ENCODE results near the gene C1orf21. TPM values are rescaled to one million over a fixed set of nuclear protein-coding genes. Genes with fewer than 3 reads are reported as not detected.

Gene C1orf21
- total RNA-seq, 1 experiment from 2014 or later: 0.15 TPM

DNA sequence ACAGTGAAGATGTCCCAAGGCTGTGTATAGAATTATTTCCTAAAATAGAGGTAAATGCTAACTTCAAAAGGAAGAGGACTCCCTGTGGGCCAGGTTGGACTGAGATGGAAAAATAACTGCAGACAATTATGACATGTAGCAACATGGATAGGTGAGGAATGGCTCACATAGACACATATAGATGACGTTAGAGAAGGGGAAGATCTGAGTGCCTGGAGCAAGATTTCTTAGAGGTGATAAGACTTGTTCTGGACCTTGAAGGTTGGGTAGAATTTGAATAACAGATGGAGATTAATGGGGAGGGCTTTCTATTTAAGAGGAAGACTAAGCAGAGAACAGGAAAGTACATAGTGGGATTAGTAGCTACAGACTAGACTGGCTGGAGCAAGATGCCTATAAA, 76.9 kb downstream of the C1orf21 start:
- DNase-seq (ENCODE audit: low read depth, low spot score) (no peak), ATAC-seq (no peak)
- intact Hi-C loops (cut with micrococcal nuclease; ENCODE audit: unreplicated experiment) (no loop called here), in situ Hi-C loops (cut with HindIII; ENCODE audit: low pct_unique_long_range_greater_than_20kb, low sequenced_read_pairs) (no loop called here)
- Histone ChIP-seq H3K27me3 (ENCODE audit: control insufficient read depth, insufficient read depth, low read length) (no peaks in the 10 kb centered on the region), H3K36me3 (ENCODE audit: control insufficient read depth, insufficient read depth, low read length) (no peaks in the 10 kb centered on the region), H3K4me3 (ENCODE audit: low read depth in 2 of 2, low read length in 2 of 2) (no peak overlapping the region), H3K27ac (ENCODE audit: low read length) (no peak overlapping the region), H3K9me3 (ENCODE audit: control insufficient read depth, insufficient read depth, low read depth, low read length) (no peaks in the 10 kb centered on the region), H3K4me1 (ENCODE audit: control insufficient read depth, insufficient read depth, low read length) (no peaks in the 10 kb centered on the region)
- TF ChIP-seq SIN3A (IDR thresholded peaks at IDR 0.05; ENCODE audit: borderline replicate concordance, insufficient read depth, low read depth, low read length) (no peak), POLR2AphosphoS5 (IDR thresholded peaks at IDR 0.05; ENCODE audit: low read depth, low read length) (no peak), TCF7L2 (IDR thresholded peaks at IDR 0.05; ENCODE audit: low read depth, low read length) (no peak)
- TF ChIP-seq, protein P1, sequence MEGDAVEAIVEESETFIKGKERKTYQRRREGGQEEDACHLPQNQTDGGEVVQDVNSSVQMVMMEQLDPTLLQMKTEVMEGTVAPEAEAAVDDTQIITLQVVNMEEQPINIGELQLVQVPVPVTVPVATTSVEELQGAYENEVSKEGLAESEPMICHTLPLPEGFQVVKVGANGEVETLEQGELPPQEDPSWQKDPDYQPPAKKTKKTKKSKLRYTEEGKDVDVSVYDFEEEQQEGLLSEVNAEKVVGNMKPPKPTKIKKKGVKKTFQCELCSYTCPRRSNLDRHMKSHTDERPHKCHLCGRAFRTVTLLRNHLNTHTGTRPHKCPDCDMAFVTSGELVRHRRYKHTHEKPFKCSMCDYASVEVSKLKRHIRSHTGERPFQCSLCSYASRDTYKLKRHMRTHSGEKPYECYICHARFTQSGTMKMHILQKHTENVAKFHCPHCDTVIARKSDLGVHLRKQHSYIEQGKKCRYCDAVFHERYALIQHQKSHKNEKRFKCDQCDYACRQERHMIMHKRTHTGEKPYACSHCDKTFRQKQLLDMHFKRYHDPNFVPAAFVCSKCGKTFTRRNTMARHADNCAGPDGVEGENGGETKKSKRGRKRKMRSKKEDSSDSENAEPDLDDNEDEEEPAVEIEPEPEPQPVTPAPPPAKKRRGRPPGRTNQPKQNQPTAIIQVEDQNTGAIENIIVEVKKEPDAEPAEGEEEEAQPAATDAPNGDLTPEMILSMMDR (IDR thresholded peaks at IDR 0.05): no peak
- no TSS peak for BruUV-seq (replicated peaks)
- ChIA-PET POLR2A (no interaction called here), CTCF (no interaction called here)

DNA sequence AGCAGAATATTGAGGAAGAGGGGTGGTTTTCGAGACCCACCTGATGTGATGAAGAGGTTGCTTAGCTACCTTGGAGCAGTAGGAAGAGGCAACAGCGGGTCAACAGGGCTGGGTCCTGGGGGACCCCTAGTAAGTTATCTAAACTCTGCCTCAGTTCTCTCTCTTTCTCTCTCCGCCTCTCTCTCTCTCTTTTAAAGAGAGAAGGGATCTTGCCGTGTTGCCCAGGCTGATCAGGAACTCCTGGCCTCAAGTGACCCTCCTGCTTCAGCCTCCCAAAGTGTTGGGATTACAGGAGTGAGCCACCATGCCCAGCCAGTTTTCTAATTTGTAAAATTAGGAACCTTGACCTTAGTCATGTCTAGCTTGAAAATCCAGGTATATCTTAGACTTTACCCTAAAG, 77.9 kb downstream of the C1orf21 start:
- TF ChIP-seq, protein P2, sequence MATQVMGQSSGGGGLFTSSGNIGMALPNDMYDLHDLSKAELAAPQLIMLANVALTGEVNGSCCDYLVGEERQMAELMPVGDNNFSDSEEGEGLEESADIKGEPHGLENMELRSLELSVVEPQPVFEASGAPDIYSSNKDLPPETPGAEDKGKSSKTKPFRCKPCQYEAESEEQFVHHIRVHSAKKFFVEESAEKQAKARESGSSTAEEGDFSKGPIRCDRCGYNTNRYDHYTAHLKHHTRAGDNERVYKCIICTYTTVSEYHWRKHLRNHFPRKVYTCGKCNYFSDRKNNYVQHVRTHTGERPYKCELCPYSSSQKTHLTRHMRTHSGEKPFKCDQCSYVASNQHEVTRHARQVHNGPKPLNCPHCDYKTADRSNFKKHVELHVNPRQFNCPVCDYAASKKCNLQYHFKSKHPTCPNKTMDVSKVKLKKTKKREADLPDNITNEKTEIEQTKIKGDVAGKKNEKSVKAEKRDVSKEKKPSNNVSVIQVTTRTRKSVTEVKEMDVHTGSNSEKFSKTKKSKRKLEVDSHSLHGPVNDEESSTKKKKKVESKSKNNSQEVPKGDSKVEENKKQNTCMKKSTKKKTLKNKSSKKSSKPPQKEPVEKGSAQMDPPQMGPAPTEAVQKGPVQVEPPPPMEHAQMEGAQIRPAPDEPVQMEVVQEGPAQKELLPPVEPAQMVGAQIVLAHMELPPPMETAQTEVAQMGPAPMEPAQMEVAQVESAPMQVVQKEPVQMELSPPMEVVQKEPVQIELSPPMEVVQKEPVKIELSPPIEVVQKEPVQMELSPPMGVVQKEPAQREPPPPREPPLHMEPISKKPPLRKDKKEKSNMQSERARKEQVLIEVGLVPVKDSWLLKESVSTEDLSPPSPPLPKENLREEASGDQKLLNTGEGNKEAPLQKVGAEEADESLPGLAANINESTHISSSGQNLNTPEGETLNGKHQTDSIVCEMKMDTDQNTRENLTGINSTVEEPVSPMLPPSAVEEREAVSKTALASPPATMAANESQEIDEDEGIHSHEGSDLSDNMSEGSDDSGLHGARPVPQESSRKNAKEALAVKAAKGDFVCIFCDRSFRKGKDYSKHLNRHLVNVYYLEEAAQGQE (IDR thresholded peaks at IDR 0.05; ENCODE audit: insufficient read depth in 1 of 2, low read depth in 2 of 2, low read length in 1 of 2): no peak
- ChIA-PET CTCF (no interaction called here), POLR2A (no interaction called here)
- intact Hi-C loops (cut with micrococcal nuclease; ENCODE audit: unreplicated experiment) (no loop called here), in situ Hi-C loops (cut with HindIII; ENCODE audit: low pct_unique_long_range_greater_than_20kb, low sequenced_read_pairs) (no loop called here)
- ATAC-seq (no peak), DNase-seq (ENCODE audit: low read depth, low spot score) (no peak)
- Histone ChIP-seq H3K4me3 (ENCODE audit: low read depth in 2 of 2, low read length in 2 of 2) (no peak overlapping the region), H3K4me1 (ENCODE audit: control insufficient read depth, insufficient read depth, low read length) (no peaks in the 10 kb centered on the region), H3K9me3 (ENCODE audit: control insufficient read depth, insufficient read depth, low read depth, low read length) (no peaks in the 10 kb centered on the region), H3K27me3 (ENCODE audit: control insufficient read depth, insufficient read depth, low read length) (no peaks in the 10 kb centered on the region), H3K36me3 (ENCODE audit: control insufficient read depth, insufficient read depth, low read length) (no peaks in the 10 kb centered on the region), H3K27ac (ENCODE audit: low read length) (no peak overlapping the region)
- no TSS peak for BruUV-seq (replicated peaks)

DNA sequence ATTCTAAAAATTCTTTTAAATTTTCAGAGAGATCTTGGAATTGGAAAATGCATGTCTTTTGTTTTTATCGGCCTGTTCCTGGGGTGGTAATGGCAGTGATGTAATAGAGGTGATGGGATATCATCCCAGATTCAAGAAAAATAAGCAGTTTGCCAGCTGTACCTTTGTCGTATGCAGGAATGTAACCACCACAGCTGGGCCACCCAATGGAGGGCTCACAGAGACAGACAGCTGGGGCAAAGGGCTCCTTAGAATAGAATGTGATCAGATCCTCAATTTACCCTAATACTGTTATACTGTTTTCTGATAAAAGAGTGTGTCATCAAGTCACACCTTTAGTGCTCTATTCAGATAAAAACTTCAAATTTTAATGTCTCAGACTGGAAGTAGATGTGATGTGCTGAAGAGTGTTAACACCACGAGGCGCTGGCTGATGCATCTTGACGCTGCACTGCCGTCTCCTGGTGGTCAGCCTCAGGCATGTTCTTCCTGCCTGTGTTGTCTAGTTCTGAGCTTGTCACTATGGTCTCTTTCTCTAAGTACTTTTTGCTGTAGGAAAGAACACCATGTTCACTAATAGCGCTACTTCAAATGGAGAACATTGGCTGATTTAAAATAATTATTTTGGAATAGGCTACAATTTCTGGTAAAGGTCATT, 78.8 kb downstream of the C1orf21 start:
- no peak for ATAC-seq
- intact Hi-C loops (cut with micrococcal nuclease; ENCODE audit: unreplicated experiment): no loop called here
- Histone ChIP-seq H3K27me3 (ENCODE audit: control insufficient read depth, insufficient read depth, low read length) (no peaks in the 10 kb centered on the region), H3K27ac (ENCODE audit: low read length) (no peak overlapping the region), H3K9me3 (ENCODE audit: control insufficient read depth, insufficient read depth, low read depth, low read length) (no peaks in the 10 kb centered on the region), H3K4me3 (ENCODE audit: low read depth in 2 of 2, low read length in 2 of 2) (no peak overlapping the region), H3K4me1 (ENCODE audit: control insufficient read depth, insufficient read depth, low read length) (no peaks in the 10 kb centered on the region), H3K36me3 (ENCODE audit: control insufficient read depth, insufficient read depth, low read length) (no peaks in the 10 kb centered on the region)
- DNase-seq (ENCODE audit: low read depth, low spot score): no peak
- no TSS peak for BruUV-seq (replicated peaks)
- in situ Hi-C loops (cut with HindIII; ENCODE audit: low pct_unique_long_range_greater_than_20kb, low sequenced_read_pairs): no loop called here
- ChIA-PET POLR2A (no interaction called here), CTCF (no interaction called here)
- TF ChIP-seq TCF7L2 (IDR thresholded peaks at IDR 0.05; ENCODE audit: low read depth, low read length): no peak
- TF ChIP-seq, protein P1 (IDR thresholded peaks at IDR 0.05): 0 out of 2 replicates have a peak, but pooled peaks have one; percentile 10

Measured in Panc1 (cell line).